H7 (cell line): ENCODE measurements around the gene WNK4. TPM values are rescaled to one million over a fixed set of nuclear protein-coding genes. Genes with fewer than 3 reads are reported as not detected.
"Not testable (repeated sequence)": the region's sequence is repeated elsewhere in the genome, so short reads cannot be mapped to it uniquely, and the experiment has no call there.

Experiments used
- DNase-seq: peaks from one replicate; pipeline ENCODE4 v3.0.0; 2012
- H3K27me3 ChIP-seq: 2 replicates; pipeline ENCODE4 v1.6.0; 2011; ENCODE audit warnings: mild to moderate bottlenecking, low read length; ENCODE audit not compliant: control insufficient read depth, insufficient read depth
- H3K36me3 ChIP-seq: replicated peaks from 2 replicates; pipeline ENCODE4 v1.5.1; 2011; ENCODE audit warnings: low read length; ENCODE audit not compliant: control insufficient read depth, insufficient read depth
- H3K4me3 ChIP-seq: 2 replicates; pipeline ENCODE4 v1.5.1; 2011; ENCODE audit warnings: low read depth, mild to moderate bottlenecking, control low read depth, low read length, moderate library complexity; ENCODE audit not compliant: insufficient read depth
- total RNA-seq: library from RNA; depleted of rRNA; stranded (reverse); fragments of >200 nt; shearing (Covaris generic); gene quantifications from 2 replicates; pipeline ENCODE4 v1.2.3, GENCODE V29; 2014

Gene WNK4
- total RNA-seq, 1 experiment from 2014 or later, result 0.24 TPM

- peak within 1 kb of the TSS; percentile 59 for H3K4me3 ChIP-seq
Measured at GRCh38 chr17:42760652-42761581, 19.5 kb upstream of the WNK4 start, which contains the start of gene RAMP2. Gene RAMP2 (plus strand): TSS chr17:42761227. CDS start chr17:42761262, 35 bp downstream.

DNA sequence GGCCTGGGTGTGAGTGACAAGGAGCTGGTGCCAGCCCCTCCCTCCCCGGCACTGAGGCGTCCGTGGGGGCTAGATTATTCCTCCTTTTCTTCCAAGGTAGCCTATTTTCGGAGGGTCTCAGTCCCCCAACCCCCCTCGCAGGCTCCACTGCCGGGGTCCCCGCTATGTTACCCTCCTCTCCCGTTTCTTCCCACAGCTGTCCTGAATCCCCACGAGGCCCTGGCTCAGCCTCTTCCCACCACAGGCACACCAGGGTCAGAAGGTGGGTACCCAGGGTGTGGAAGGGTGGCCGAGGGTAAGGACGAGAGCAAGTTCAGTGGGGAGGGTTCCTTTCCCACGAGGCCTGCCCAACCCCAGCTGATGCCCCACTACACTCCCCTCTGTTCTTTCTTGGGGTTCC is 18.8 kb upstream of the WNK4 start:
- Histone ChIP-seq H3K27me3 (peaks cover 28% of the 10 kb centered on the region), H3K36me3 (no peaks in the 10 kb centered on the region), H3K4me3 (peak overlapping the region; percentile 59)
- no peak for DNase-seq

More at GRCh38 chr17:42760652-42761581, 19.5 kb upstream of the WNK4 start, which contains the start of gene RAMP2:
- H3K27me3 ChIP-seq, result peaks cover 28% of the 10 kb centered on the region
- no peaks in the 10 kb centered on the region for H3K36me3 ChIP-seq
- DNase-seq, result peak; percentile 86

DNA sequence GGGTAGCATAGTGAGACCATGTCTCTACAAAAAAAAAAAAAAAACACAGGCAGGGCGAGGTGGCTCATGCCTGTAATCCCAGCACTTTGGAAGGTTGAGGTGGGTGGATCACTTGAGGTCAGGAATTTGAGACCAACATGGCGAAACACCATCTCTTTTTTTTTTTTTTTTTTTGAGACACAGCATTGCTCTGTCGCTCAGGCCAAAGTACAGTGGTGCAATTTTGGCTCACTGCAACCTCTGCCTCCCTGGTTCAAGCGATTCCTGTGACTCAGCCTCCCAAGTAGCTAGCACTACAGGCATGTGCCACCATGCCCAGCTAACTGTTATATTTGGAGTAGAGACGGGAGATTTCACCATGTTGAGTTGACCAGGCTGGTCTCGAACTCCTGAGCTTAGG is 14.3 kb upstream of the WNK4 start:
- no peak for DNase-seq
- Histone ChIP-seq H3K4me3 (no peak overlapping the region), H3K36me3 (no peaks in the 10 kb centered on the region), H3K27me3 (peaks cover 13% of the 10 kb centered on the region)

GRCh38 chr17:42767512-42767911 is 12.9 kb upstream of the WNK4 start:
- Histone ChIP-seq H3K36me3 (no peaks in the 10 kb centered on the region), H3K4me3 (no peak overlapping the region), H3K27me3 (peaks cover under 1% of the 10 kb centered on the region; the same call in 1 of the 2 replicates)
- DNase-seq, result no peak

GRCh38 chr17:42768006-42768405 is 12.4 kb upstream of the WNK4 start:
- not testable (repeated sequence) for DNase-seq, H3K4me3 ChIP-seq, H3K27me3 ChIP-seq, H3K36me3 ChIP-seq

GRCh38 chr17:42769964-42770363 is 10.4 kb upstream of the WNK4 start:
- DNase-seq, H3K36me3 ChIP-seq, H3K27me3 ChIP-seq, H3K4me3 ChIP-seq: not testable (repeated sequence)

DNA sequence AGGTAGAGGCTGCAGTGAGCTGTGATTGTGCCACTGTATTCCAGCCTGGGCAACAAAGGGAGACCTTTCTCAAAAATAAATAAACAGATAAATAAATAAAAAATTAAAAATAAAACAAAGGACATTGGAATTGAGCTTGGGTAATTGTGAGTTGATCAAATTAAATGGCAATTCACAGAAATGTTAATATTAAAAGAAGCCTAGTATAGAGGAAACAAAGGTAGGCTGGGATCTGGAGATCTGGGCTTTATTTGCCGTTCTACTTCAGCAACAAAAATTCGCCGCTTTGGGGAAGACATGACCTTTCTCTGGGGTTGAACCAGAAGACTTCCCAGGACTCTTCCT is 7.5 kb upstream of the WNK4 start:
- Histone ChIP-seq H3K27me3 (no peaks in the 10 kb centered on the region; the same call in 1 of the 2 replicates), H3K4me3 (peak overlapping the region; percentile 69; the same call in 1 of the 2 replicates), H3K36me3 (peaks cover 12% of the 10 kb centered on the region)
- no peak for DNase-seq

GRCh38 chr17:42773290-42774035 is 6.9 kb upstream of the WNK4 start, which contains the start of gene VPS25:
Gene VPS25 (plus strand): TSS chr17:42773449. CDS start chr17:42773476, 27 bp downstream.
- peak within 1 kb of the TSS; percentile 69 for H3K4me3 ChIP-seq
- H3K27me3 ChIP-seq, result no peaks in the 10 kb centered on the region
- DNase-seq, result peak; percentile 88
- H3K36me3 ChIP-seq, result peaks cover 14% of the 10 kb centered on the region

DNA sequence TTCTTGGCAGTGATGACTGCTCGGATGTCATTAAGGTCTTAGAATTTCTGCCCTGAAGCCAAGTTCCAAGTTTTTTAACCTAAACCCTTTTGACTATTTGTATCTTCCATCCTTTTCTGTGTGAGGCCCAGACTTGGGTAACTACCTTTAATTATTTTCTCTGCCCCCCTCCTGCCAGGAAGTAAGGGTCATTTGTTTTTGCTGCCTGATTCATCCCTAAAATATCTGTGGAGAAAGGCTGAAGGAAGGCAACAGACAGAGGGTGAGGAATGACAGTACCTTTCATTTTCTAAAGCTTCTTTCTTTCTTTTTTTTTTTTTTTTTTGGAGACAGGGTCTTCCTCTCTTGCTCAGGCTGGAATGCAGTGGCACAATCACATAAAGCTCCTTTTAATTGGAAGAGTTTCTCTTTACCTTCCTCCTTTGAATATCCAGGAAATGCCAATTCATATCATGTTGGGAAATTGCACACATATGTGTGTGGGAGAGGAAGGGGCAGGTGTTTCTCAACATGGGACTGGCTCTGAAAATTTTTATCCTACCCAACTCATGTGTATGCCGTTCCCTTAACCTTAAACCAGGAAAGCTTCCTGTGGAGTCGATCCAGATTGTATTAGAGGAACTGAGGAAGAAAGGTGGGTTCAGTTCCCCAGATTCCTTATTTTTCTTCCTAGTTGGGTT is 6.2 kb upstream of the WNK4 start:
- Histone ChIP-seq H3K4me3 (peak overlapping the region; percentile 69), H3K27me3 (no peaks in the 10 kb centered on the region), H3K36me3 (peaks cover 16% of the 10 kb centered on the region)
- no peak for DNase-seq

GRCh38 chr17:42775534-42776098 is 4.8 kb upstream of the WNK4 start:
- peaks cover 16% of the 10 kb centered on the region for H3K36me3 ChIP-seq
- no peak for DNase-seq
- no peaks in the 10 kb centered on the region for H3K27me3 ChIP-seq

GRCh38 chr17:42778570-42778969 is 1.8 kb upstream of the WNK4 start:
- Histone ChIP-seq H3K36me3 (peaks cover 16% of the 10 kb centered on the region), H3K4me3 (no peak overlapping the region), H3K27me3 (peaks cover 22% of the 10 kb centered on the region)
- DNase-seq, result no peak

More at GRCh38 chr17:42775534-42776098, 4.8 kb upstream of the WNK4 start:
- H3K4me3 ChIP-seq, result no peak overlapping the region

- no peak for DNase-seq
- Histone ChIP-seq H3K4me3 (no peak overlapping the region; the same call in 1 of the 2 replicates), H3K27me3 (peaks cover 22% of the 10 kb centered on the region), H3K36me3 (peaks cover 16% of the 10 kb centered on the region)
Measured at GRCh38 chr17:42779304-42779935, 990 bp upstream of the WNK4 start.

DNA sequence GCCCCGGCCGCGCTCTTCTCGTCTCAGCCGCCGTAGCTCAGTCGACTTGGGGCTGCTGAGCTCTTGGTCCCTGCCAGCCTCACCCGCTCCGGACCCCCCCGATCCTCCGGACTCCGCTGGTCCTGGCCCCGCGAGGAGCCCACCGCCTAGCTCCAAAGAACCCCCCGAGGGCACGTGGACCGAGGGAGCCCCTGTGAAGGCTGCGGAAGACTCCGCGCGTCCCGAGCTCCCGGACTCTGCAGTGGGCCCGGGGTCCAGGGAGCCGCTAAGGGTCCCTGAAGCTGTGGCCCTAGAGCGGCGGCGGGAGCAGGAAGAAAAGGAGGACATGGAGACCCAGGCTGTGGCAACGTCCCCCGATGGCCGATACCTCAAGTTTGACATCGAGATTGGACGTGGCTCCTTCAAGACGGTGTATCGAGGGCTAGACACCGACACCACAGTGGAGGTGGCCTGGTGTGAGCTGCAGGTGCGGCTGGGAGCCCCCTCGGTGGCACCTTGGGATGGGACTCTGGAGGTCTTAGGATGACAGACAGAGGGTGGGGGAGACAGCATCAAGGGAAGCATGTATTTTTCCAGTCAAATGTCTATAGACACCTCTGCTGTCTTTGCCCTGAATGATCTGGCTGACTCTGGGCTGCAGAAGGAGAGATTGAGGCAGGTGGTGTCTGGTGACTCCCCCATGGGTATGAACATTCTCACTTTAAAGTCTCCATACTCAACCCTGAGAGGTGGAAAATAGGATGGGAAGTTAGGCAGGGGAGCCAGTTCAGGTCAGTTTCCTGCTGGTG is 635 bp downstream of the WNK4 start:
- peak overlapping the region; percentile 61 for H3K4me3 ChIP-seq
- DNase-seq, result no peak
- peaks cover 22% of the 10 kb centered on the region for H3K27me3 ChIP-seq
- peaks cover 9% of the 10 kb centered on the region for H3K36me3 ChIP-seq
